Right renal cortex interstitium (tissue), 3 donors: ENCODE data around the gene AMACR. TPM values are rescaled to one million over a fixed set of nuclear protein-coding genes. Genes with fewer than 3 reads are reported as not detected.
"Not testable (repeated sequence)": the region's sequence is repeated elsewhere in the genome, so short reads cannot be mapped to it uniquely, and the experiment has no call there.

Experiments used
- DNase-seq, 3 donors: peaks; one replicate each; pipeline ENCODE4 v3.0.0-alpha.2; 2013; ENCODE audit warnings: low read depth in 3 of 3, low spot score in 2 of 3
- polyA plus RNA-seq, 3 donors: library from polyadenylated mRNA; unstranded; fragments of 120-200 nt; gene quantifications; one replicate each; pipeline ENCODE4 v1.2.1, GENCODE V29; 2013; ENCODE audit not compliant: insufficient read length in 3 of 3

AMACR gene
- polyA plus RNA-seq, 3 donors, result 74.2 to 98.0 (median 94.2) TPM

DNA sequence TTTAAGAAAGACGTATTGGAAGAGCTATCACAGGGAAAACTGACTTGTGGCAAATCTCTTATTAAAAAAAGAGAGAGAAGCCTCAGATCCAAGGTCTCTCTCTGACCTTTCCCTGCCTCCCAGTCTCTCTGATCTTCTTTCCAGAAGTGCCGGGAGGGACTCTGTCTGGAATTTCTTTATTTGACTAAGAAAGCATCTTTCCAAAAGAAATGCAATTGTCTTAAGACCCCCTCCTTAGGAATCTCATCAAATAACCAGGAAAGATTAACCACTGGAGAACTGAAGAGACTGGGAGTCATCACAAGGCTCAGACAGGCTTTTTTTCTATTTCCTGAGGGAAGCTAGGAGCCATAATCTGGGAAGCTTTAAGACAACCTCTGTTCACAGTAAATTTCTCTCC is 30.5 kb upstream of the AMACR start:
- DNase-seq, result no peak

DNA sequence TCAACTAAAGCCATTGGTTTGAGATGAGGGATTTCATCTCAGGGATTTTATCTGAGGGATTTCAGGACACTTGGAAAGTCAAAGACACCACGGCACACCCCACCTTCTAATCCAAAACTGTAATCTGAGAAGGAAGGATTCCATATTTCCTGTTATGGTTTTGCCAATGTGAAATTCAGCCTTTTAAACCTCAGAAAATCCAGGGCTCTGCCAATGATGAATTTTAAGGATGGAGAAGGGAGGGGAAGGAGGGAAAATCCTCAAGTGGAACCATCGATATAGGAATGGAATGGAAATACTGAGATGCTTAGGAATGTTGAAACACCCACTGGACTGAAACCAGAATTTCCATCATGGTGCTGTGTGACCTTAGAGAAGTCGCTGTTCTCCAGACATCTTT is 29.9 kb upstream of the AMACR start:
- no peak for DNase-seq

DNA sequence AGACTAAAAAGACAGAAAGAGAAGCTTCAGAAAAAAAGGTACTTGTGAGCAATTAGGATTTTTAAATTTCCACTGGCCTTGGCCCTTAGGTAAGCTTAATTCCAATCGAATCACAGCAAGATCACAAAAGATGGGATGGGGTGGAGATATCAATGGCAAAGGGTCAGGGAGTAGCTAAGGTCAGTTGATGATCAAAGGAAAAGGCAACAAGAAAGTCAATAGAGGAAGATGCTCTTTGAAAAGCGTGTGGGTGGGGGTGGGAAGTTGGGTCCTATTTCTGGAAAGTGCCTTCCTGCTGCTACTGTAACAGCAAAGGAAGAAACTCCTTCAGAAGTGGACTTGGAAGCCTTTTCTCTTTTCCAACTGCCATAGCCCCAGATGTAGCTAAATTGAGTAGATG is 27.9 kb upstream of the AMACR start:
- no peak for DNase-seq

DNA sequence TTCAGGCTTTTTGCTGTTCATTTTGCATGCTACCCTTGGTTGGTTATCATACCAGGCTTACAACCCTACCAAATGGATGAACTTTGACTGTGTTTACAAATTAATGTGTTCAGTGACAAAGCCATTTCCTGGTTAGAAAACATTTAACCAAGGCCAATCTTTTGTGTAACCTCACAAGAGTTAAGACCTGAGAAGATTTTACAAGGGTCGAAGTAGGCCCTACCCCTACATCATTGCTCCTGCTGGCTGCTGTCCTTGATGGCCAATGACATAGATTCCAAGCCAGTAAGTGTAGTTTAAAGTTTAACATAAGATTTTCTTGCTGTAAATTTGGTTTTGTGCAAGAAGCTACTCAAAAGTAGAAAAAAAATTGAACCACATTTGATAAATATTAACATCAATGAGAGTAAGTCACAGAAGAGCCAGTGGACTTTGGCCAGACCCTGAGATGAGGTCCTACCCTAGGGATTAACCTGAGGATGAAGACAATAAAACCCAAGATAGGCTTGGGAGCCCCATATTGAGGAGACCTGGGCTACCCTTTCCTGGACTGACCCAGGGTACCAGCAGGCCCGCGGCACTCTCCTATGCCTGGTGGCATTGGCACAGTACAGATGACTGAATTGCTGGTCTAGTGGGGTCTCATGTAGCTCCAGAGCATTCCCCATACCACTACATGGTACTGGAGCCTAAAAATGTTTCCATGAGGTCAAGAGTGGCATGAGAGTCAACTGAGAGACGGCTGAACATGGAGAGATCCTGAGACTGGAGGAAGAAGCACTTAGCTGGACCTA is 26.9 kb upstream of the AMACR start:
- DNase-seq, result no peak

- DNase-seq, result no peak
Observed at GRCh38 chr5:34031966-34032365, 24.1 kb upstream of the AMACR start.

DNA sequence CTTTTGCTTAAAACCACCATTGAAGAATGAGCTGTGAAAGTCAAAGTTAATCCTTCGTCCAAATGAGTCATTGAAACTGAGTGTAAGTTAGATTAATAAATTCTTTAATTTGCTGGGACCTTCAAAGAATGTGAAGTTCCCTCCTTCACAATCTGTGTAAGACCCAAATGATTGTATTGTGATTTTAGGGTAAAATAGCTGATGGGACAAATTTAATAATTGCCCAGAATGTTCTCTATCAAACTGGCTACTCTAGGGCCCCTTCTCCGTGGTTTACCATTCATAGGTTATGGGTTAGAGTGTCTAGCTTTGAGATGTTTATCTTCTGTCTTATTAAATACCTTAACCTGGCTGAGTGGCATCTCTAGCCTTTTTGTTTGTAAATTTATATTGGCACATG is 23.3 kb upstream of the AMACR start:
- DNase-seq, result no peak

GRCh38 chr5:34030585-34030984 is 22.7 kb upstream of the AMACR start:
- not testable (repeated sequence) for DNase-seq

- no peak for DNase-seq
Observed at GRCh38 chr5:34030048-34030447, 22.2 kb upstream of the AMACR start.

GRCh38 chr5:34028349-34028748 is 20.5 kb upstream of the AMACR start:
- no peak for DNase-seq

DNA sequence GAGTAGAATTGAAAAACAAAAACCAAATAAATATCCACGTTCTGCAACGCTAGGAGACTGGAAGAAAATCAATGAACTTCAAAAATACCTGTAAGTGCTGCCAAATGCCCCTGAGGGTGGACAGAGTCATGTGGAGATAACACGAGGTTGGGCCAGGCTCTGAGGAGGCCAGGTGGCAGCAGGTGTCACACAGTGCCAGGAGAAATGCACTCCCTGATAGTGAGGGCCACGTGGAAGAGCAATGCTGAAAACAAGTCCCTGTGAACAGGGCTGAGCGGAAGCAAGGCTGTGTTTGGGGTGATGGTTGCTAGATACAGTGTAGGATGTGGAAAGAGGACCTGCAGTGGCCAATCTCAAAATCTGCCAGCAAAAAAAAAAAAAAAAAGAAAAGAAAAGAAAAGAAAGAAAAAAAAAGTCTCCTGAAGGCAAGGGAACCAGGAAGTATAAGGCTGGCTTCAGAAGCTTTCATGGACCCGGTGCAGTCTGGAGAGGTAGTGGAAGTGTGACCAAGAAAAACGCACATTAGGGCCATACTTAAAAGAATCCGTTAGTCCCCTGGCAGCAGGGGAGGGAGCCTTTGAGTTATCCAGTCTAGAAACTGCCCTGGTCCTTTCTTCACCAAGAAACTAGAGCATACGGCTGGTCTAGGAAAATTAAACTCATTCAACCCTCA is 18.4 kb upstream of the AMACR start:
- DNase-seq, result no peak

GRCh38 chr5:34022121-34022705 is 14.4 kb upstream of the AMACR start:
- no peak for DNase-seq

DNA sequence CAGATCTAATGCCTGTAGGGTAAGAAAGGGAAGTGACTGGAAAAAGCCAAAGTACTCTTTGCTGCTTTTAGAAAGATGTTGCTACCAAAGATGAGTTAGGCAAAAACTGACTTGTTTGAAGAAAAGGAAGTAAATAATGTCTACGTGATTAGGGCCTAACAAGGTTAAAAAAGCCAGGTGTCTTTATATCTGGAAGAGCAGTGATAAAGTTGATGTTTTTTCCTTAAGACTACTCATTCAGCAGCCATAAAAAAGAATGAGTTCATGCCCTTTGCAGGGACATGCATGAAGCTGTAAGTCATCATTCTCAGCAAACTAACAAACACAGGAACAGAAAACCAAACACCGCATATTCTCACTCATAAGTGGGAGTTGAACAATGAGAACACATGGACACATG is 13.5 kb upstream of the AMACR start:
- no peak for DNase-seq

- DNase-seq, result no peak
Observed at GRCh38 chr5:34020726-34021125, 12.9 kb upstream of the AMACR start.

GRCh38 chr5:34017254-34017653 is 9.4 kb upstream of the AMACR start:
- no peak for DNase-seq

DNA sequence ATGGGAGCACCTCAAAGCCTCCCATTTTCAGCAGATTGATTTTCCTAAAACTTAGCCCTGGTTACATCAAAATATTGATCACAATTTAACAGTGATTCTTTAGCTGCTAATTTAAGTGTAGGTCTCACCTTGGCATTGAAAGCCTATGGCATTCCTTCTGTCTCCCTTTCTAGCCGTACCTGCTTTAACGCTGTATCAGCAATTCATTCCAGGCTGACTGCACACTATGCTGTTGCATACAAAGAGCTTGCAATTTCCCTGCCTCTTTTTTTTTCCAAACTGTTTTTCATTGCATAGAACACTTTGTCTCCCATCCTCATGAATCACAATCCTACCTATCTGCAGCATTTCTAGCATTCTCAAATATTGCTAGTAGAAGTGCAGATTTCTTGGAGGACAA is 8.9 kb upstream of the AMACR start:
- DNase-seq, result no peak

DNA sequence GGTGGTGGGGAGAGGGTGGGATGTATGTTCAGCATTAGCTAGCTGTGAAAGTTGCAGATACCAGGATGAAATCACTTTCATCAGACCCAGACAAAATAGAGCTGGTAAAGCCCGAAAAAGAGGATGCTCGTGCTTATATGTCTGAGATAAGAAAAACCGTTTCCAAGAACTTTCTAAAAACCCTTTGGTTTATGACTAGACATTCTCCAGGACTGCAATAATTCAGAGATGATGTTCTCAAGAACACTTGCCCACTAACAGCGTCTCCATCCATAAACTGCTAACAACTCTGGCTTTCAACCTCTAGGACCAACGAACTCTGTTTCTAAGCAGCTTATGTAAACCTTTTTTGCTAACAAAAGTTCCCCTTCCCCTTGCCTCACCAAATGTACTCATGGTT is 8.4 kb upstream of the AMACR start:
- DNase-seq, result no peak

GRCh38 chr5:34015120-34015822 is 7.4 kb upstream of the AMACR start:
- no peak for DNase-seq

GRCh38 chr5:34014626-34015025 is 6.8 kb upstream of the AMACR start:
- no peak for DNase-seq

GRCh38 chr5:34013547-34013946 is 5.7 kb upstream of the AMACR start:
- no peak for DNase-seq

DNA sequence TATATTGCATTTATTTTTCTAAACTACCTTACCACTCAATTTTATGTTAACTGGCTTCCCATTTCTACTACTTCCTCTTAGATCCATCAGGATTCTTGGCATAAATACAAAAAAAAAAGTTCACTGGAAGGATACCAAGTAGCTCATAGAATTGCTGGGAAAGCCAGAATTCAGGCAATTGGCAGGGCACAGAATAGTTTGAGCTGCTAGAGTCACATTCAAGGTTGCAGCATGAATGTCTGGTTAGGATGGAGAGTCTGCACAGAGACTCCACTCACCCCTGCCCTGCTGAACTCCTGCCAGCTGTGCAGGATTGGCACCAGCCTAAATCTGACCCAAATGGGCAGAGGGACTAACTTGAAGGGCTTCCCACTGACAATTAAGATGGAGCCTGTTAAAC is 4.9 kb upstream of the AMACR start:
- no peak for DNase-seq

GRCh38 chr5:34011536-34011935 is 3.7 kb upstream of the AMACR start:
- DNase-seq, result no peak
